Measurements from ENCODE around the gene KDM4C. TPM values are rescaled to one million over a fixed set of nuclear protein-coding genes. Genes with fewer than 3 reads are reported as not detected.

The KDM4C gene
- total and polyA plus RNA-seq, 2 of the 4 experiments (the other 2 are of a cell fraction), result 11.8 to 23.8 TPM

DNA sequence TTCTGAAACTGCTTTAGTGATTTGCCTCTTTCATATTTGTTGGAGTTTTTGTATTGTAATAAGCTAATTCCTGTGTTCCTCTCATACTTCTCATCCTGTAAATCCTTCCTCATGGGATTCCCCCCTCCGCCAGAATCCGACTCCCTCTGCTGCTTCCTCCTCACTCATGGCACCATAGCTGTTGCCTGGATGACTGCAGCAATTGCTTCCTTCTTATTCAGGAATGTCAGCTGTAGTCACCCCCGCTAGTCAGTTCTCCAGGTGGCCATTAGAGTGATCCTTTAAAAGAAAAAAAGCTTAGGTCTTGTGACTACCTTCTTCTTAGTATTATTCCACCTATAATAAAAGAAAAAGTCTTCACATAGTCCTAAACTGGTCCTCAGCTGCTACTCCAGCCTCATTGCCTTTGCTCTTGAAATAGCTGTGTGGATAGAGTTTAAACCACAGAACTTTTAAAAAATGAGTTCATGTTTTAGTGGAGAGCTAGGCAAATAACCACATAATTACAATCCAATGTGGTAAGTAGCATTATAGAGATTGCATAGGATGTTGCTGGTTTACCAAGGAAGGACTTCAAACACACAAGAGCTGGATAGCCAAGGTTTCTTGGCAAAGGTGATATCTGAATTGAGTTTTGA lies 227.3 kb downstream of the KDM4C start:
- H3K4ac ChIP-seq (ENCODE audit: low read depth, low read length), result no peak overlapping the region
- no peaks in the 10 kb centered on the region for H3K27me3 ChIP-seq (ENCODE audit: control insufficient read depth, insufficient read depth, low read length)
- CTCF ChIA-PET, result interaction anchor here (0.8 to 0.9 kb wide), 2 partner anchors 10 to 53 kb away, joined by 3 read pairs; no protein-coding TSS in a partner anchor
- no peak overlapping the region for H3K56ac ChIP-seq (ENCODE audit: extremely low read depth, insufficient read depth, low read length)
- no TSS peak for BruUV-seq (replicated peaks)
- H2AK5ac ChIP-seq (ENCODE audit: low read depth, low read length), result no peak overlapping the region
- no peak overlapping the region for H4K91ac ChIP-seq (ENCODE audit: insufficient read depth, low read depth, low read length)
- H4K5ac ChIP-seq (ENCODE audit: low read depth, low read length), result no peak overlapping the region
- H2BK15ac ChIP-seq (ENCODE audit: low read depth, low read length), result no peak overlapping the region
- H3K79me1 ChIP-seq (ENCODE audit: low read depth in 1 of 2, low read length in 2 of 2), result no peaks in the 10 kb centered on the region
- no peak overlapping the region for H3K23ac ChIP-seq (ENCODE audit: low read depth, low read length)
- no peaks in the 10 kb centered on the region for H3K4me1 ChIP-seq (ENCODE audit: control insufficient read depth, insufficient read depth, low read length)
- H3K36me3 ChIP-seq (ENCODE audit: control insufficient read depth, insufficient read depth, low read length), result peaks cover 6% of the 10 kb centered on the region
- no peak overlapping the region for H2BK120ac ChIP-seq (ENCODE audit: low read depth, low read length)
- H3K9me3 ChIP-seq (ENCODE audit: control insufficient read depth, insufficient read depth, low read length), result no peaks in the 10 kb centered on the region
- ATAC-seq (ENCODE audit: low read depth), result no peak
- H2BK5ac ChIP-seq (ENCODE audit: low read depth, low read length, poor library complexity, severe bottlenecking), result no peak overlapping the region
- no peak overlapping the region for H3K4me2 ChIP-seq (ENCODE audit: low read depth, low read length)
- H3K4me3 ChIP-seq (ENCODE audit: insufficient read depth, low read depth, low read length), result no peak overlapping the region
- no peak overlapping the region for H3K27ac ChIP-seq (ENCODE audit: insufficient read depth, low read length)
- no peak overlapping the region for H4K8ac ChIP-seq (ENCODE audit: low read depth in 2 of 2, low read length in 2 of 2)
- H3K9ac ChIP-seq (ENCODE audit: low read depth, low read length), result no peak overlapping the region
- no peak for TF ChIP-seq POLR2A (IDR thresholded peaks at IDR 0.05; ENCODE audit: low read depth, low read length)
- TF ChIP-seq MAFK (IDR thresholded peaks at IDR 0.05; ENCODE audit: low read depth, low read length), result no peak
- TF ChIP-seq MAZ (IDR thresholded peaks at IDR 0.05; ENCODE audit: borderline replicate concordance, low read depth, low read length), result no peak
- no peak for TF ChIP-seq RCOR1 (IDR thresholded peaks at IDR 0.05; ENCODE audit: insufficient replicate concordance, low read length)
- TF ChIP-seq BHLHE40 (IDR thresholded peaks at IDR 0.05; ENCODE audit: low read depth, low read length), result no peak
- TF ChIP-seq FOS (IDR thresholded peaks at IDR 0.05; ENCODE audit: low read depth, low read length), result no peak
- TF ChIP-seq RAD21 (IDR thresholded peaks at IDR 0.05; ENCODE audit: low read length), result no peak
- TF ChIP-seq SMC3 (IDR thresholded peaks at IDR 0.05; ENCODE audit: low read depth, low read length), result no peak
- no peak for TF ChIP-seq RFX5 (IDR thresholded peaks at IDR 0.05; ENCODE audit: low read depth, low read length)
- no peak for TF ChIP-seq MXI1 (IDR thresholded peaks at IDR 0.05; ENCODE audit: borderline replicate concordance, low read depth, low read length)
- TF ChIP-seq, protein P1, sequence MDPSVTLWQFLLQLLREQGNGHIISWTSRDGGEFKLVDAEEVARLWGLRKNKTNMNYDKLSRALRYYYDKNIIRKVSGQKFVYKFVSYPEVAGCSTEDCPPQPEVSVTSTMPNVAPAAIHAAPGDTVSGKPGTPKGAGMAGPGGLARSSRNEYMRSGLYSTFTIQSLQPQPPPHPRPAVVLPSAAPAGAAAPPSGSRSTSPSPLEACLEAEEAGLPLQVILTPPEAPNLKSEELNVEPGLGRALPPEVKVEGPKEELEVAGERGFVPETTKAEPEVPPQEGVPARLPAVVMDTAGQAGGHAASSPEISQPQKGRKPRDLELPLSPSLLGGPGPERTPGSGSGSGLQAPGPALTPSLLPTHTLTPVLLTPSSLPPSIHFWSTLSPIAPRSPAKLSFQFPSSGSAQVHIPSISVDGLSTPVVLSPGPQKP (IDR thresholded peaks at IDR 0.05; ENCODE audit: borderline replicate concordance, low read depth, low read length), result no peak
- TF ChIP-seq CEBPB (IDR thresholded peaks at IDR 0.05; ENCODE audit: low read depth, low read length), result no peak
- no peak overlapping the region for H3K18ac ChIP-seq (ENCODE audit: low read depth, low read length)
- in situ Hi-C loops (cut with MboI; ENCODE audit: low sequenced_read_pairs) (loop anchor here (10.0 kb wide), 1 partner anchor 60 kb away; no protein-coding TSS in a partner anchor), dilution Hi-C loops (cut with HindIII; ENCODE audit: low sequenced_read_pairs, unreplicated experiment) (no loop called here), intact Hi-C loops (cut with micrococcal nuclease) (loop anchor here (5.0 kb wide), 1 partner anchor 33 kb away; no protein-coding TSS in a partner anchor)
- no peak overlapping the region for H2BK20ac ChIP-seq (ENCODE audit: low read depth, low read length)
- H4K20me1 ChIP-seq (ENCODE audit: insufficient read depth, low read length), result no peaks in the 10 kb centered on the region
- POLR2A ChIA-PET (ENCODE audit: unreplicated experiment), result no interaction called here
- WGBS, 2 experiments (ENCODE audit: extremely low coverage in 2 of 2, insufficient read length in 1 of 2), result no CpG with 5 or more reads among the region's 3 CpGs
- peaks cover 3% of the 10 kb centered on the region; the same call in 1 of the 2 replicates for H3K9me1 ChIP-seq (ENCODE audit: insufficient read depth, low read length)
- H2AFZ ChIP-seq (replicated peaks; ENCODE audit: low read length, poor library complexity), result no peak overlapping the region
- H3K14ac ChIP-seq (replicated peaks; ENCODE audit: low read depth, low read length), result no peak overlapping the region
- H2AK9ac ChIP-seq (replicated peaks; ENCODE audit: low read depth, low read length, poor library complexity), result no peak overlapping the region
- DNase-seq, result no peak
